CD4-positive, alpha-beta T cell (primary cell): Measurements from ENCODE around the gene TPRG1L. TPM values are rescaled to one million over a fixed set of nuclear protein-coding genes. Genes with fewer than 3 reads are reported as not detected.

Experiments used
- ATAC-seq: fragments of 200-7000 bp; cut with Tn5 transposase; one replicate; pipeline ENCODE4 v1.10.0; 2022; ENCODE audit warnings: mild to moderate bottlenecking; ENCODE audit not compliant: poor library complexity
- CTCF ChIA-PET: fragments of 350-600 bp; sonication (Branson Sonifier 250); formaldehyde crosslinking; loops from one replicate; lab custom pipeline; 2021; ENCODE audit warnings: antibody characterized with exemption, inconsistent platforms; lab: Charles Lee
- POLR2A ChIA-PET: fragments of 350-600 bp; sonication (Branson Sonifier 250); formaldehyde crosslinking; loops from one replicate; lab custom pipeline; 2021; ENCODE audit warnings: antibody characterized with exemption, inconsistent platforms; lab: Charles Lee
- DNase-seq, 14 experiments: peaks; one replicate each; pipeline ENCODE4 v3.0.0-alpha.2; 2013 to 2020; ENCODE audit warnings: mixed read lengths in 2 of 14
- H3K27ac ChIP-seq, 2 donors: one replicate each; pipeline versions ENCODE4 v1.5.1 to v1.7.0; 2013; ENCODE audit warnings: low read length in 2 of 2, low read depth in 1 of 2, mild to moderate bottlenecking in 1 of 2
- H3K27me3 ChIP-seq, 2 experiments: 1 replicate in 1 of 2; 2 replicates in 1 of 2; pipeline versions ENCODE4 v1.6.1 to v1.7.0; 2013; ENCODE audit warnings: low read length in 2 of 2, control low read depth in 1 of 2, mild to moderate bottlenecking in 1 of 2, moderate library complexity in 1 of 2; ENCODE audit not compliant: insufficient read depth in 2 of 2, control insufficient read depth in 1 of 2
- H3K36me3 ChIP-seq: one replicate; pipeline ENCODE4 v1.6.1; 2013; ENCODE audit warnings: low read length, control low read depth; ENCODE audit not compliant: insufficient read depth
- H3K4me1 ChIP-seq: one replicate; pipeline ENCODE4 v1.6.1; 2013; ENCODE audit warnings: low read length, control low read depth; ENCODE audit not compliant: insufficient read depth
- H3K4me3 ChIP-seq: one replicate; pipeline ENCODE4 v1.5.1; 2013; ENCODE audit warnings: mild to moderate bottlenecking, low read length, moderate library complexity
- H3K9me3 ChIP-seq, 2 experiments: 1 replicate in 1 of 2; 2 replicates in 1 of 2; pipeline versions ENCODE4 v1.6.1 to v1.7.0; 2013; ENCODE audit warnings: low read length in 2 of 2, mild to moderate bottlenecking in 2 of 2, control low read depth in 1 of 2, moderate library complexity in 1 of 2; ENCODE audit not compliant: control insufficient read depth in 1 of 2, insufficient read depth in 1 of 2
- H3K27ac Mint-ChIP-seq: one replicate; pipeline ENCODE4 v1.8.0; 2020; ENCODE audit warnings: mixed read lengths
- H3K27me3 Mint-ChIP-seq: one replicate; pipeline ENCODE4 v1.8.0; 2021; ENCODE audit warnings: mixed read lengths
- H3K36me3 Mint-ChIP-seq: one replicate; pipeline ENCODE4 v1.8.0; 2021; ENCODE audit warnings: low read depth, mixed read lengths
- H3K4me1 Mint-ChIP-seq: one replicate; pipeline ENCODE4 v1.8.0; 2021; ENCODE audit warnings: low read depth, mixed read lengths
- H3K4me3 Mint-ChIP-seq: one replicate; pipeline ENCODE4 v1.8.0; 2020; ENCODE audit warnings: mild to moderate bottlenecking, mixed read lengths
- H3K9me3 Mint-ChIP-seq: one replicate; pipeline ENCODE4 v1.8.0; 2020; ENCODE audit warnings: mixed read lengths
- intact Hi-C, 2 experiments: fragments of 100-400 bp; cut with DNase I in 1 of 2; cut with micrococcal nuclease in 1 of 2; formaldehyde crosslinking; loops; one replicate each; pipeline versions ENCODE4 v1.15.1 to v1.9.0; 2023 to 2025; cut with DNase I, micrococcal nuclease
- total RNA-seq, 174 experiments: library from RNA in 2 of 174; stranded (reverse) in 2 of 174; gene quantifications; one replicate each; pipeline ENCODE4 v1.2.3 and lab custom pipeline; 2021 to 2026
- TF ChIP-seq, protein P1 (sequence below): fragments of 200-600 bp; IDR thresholded peaks from one replicate; pipeline ENCODE4 v1.8.0; 2022; ENCODE audit warnings: antibody characterized with exemption, mild to moderate bottlenecking

Gene TPRG1L
- total RNA-seq, 2 experiments from 2014 or later, result 46.5 to 48.3 TPM

DNA sequence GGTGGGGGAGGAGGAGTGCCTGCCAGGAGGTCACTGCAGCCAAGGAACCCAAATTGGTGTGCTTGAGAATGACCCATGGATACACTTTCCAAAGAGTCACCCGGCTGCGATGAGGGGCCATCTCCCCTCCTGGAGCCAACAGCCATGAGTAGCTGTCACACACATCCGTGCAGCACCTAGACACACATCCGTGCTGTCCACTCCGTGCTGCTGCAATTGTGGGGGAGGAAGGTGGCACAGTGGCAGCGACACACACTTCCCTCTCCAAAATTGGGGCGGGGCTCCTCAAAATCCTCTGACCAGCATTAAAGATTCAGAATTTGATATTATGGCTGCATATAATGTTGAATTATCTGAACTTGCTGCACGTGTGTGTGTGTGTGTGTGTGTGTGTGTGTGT, 43.3 kb downstream of the TPRG1L start:
- Mint-ChIP-seq H3K36me3 (no peaks in the 10 kb centered on the region), H3K4me3 (no peak overlapping the region), H3K9me3 (no peaks in the 10 kb centered on the region), H3K4me1 (no peaks in the 10 kb centered on the region), H3K27me3 (peaks cover 9% of the 10 kb centered on the region), H3K27ac (no peak overlapping the region)
- H3K27ac ChIP-seq, result no peak overlapping the region
- TF ChIP-seq, protein P1, sequence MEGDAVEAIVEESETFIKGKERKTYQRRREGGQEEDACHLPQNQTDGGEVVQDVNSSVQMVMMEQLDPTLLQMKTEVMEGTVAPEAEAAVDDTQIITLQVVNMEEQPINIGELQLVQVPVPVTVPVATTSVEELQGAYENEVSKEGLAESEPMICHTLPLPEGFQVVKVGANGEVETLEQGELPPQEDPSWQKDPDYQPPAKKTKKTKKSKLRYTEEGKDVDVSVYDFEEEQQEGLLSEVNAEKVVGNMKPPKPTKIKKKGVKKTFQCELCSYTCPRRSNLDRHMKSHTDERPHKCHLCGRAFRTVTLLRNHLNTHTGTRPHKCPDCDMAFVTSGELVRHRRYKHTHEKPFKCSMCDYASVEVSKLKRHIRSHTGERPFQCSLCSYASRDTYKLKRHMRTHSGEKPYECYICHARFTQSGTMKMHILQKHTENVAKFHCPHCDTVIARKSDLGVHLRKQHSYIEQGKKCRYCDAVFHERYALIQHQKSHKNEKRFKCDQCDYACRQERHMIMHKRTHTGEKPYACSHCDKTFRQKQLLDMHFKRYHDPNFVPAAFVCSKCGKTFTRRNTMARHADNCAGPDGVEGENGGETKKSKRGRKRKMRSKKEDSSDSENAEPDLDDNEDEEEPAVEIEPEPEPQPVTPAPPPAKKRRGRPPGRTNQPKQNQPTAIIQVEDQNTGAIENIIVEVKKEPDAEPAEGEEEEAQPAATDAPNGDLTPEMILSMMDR, result no peak
- no peaks in the 10 kb centered on the region for H3K9me3 ChIP-seq
- POLR2A ChIA-PET, result no interaction called here
- H3K4me3 ChIP-seq, result no peak overlapping the region
- H3K36me3 ChIP-seq, result no peaks in the 10 kb centered on the region
- peaks cover 0 to 7% of the 10 kb centered on the region in 2 experiments for H3K27me3 ChIP-seq
- H3K4me1 ChIP-seq, result no peaks in the 10 kb centered on the region
- CTCF ChIA-PET, result no interaction called here
- intact Hi-C loops, result no loop called here
- ATAC-seq (no peak), DNase-seq (no peak)

DNA sequence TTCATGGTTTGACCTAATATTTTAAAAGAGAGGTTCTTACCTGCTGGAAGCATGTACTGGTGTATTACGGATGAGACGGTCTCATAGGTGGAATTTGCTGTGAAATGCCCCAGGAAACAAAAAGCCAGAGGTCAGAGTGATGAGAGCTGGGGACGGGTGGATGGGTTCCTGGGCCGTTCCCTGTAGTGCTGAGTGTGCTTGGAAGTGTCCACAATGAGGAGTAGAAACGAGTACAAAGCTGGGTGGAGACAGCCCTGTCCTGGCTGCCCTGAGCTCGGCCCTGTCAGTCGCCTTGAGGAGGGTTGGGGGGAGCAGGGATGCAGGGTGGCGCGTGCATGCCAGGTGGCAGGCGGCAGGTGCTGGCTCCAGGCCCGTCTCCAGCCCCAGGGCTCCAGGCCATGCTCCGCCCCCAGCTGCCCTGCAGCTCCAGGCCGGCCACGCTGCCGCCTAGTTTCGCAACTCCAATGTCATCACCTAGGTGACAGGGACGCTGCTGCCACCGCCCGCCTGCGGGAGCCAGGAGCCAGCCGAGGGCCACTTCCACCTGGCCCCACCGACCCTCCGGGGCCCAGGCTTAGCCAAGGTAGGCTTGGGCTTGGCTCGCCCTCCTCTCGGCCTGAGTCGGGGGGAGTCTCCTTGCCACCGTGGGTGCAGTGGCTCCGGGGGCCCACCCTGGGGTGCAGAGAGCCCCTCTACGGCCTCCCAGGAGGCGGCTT, 43.9 kb downstream of the TPRG1L start:
- POLR2A ChIA-PET, result no interaction called here
- Mint-ChIP-seq H3K36me3 (no peaks in the 10 kb centered on the region), H3K4me3 (no peak overlapping the region), H3K27ac (no peak overlapping the region), H3K27me3 (peaks cover 13% of the 10 kb centered on the region), H3K4me1 (no peaks in the 10 kb centered on the region), H3K9me3 (no peaks in the 10 kb centered on the region)
- DNase-seq, result peak in 2 of 14 experiments; percentile 47 to 51
- peaks cover 0 to 7% of the 10 kb centered on the region in 2 experiments for H3K27me3 ChIP-seq
- no peak overlapping the region for H3K27ac ChIP-seq
- TF ChIP-seq, protein P1, result no peak
- no peaks in the 10 kb centered on the region for H3K36me3 ChIP-seq
- no peak for ATAC-seq
- H3K4me1 ChIP-seq, result peaks cover 4% of the 10 kb centered on the region
- CTCF ChIA-PET, result no interaction called here
- intact Hi-C loops, result no loop called here
- no peaks in the 10 kb centered on the region for H3K9me3 ChIP-seq
- H3K4me3 ChIP-seq, result no peak overlapping the region

DNA sequence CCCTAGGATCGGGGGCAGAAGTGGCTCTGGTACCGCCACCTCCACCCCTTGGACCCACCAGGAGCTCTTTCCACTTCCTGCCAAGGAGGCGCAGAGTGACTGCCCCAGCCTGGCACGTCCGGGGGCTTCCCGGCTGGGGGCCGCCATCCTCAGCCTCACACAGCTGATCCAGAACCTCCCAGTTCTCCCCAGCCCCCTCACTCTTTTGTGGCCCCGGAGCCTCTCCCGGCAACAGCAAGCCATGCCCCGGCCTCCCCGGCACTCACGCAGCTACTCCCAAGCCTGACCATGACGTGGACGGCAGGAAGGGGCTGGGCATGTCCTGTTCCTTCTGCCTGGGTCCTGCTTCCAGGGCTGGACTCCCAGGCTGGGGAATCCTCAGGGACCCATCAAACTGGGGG, 44.6 kb downstream of the TPRG1L start:
- CTCF ChIA-PET, result no interaction called here

More for the DNA sequence above, 44.6 kb downstream of the TPRG1L start:
- Mint-ChIP-seq H3K4me1 (no peaks in the 10 kb centered on the region), H3K27me3 (peaks cover 13% of the 10 kb centered on the region), H3K36me3 (no peaks in the 10 kb centered on the region), H3K27ac (no peak overlapping the region), H3K9me3 (no peaks in the 10 kb centered on the region), H3K4me3 (no peak overlapping the region)
- intact Hi-C loops, result no loop called here
- ATAC-seq (no peak), DNase-seq (no peak)
- TF ChIP-seq, protein P1, result no peak
- H3K27ac ChIP-seq, result no peak overlapping the region
- H3K36me3 ChIP-seq, result no peaks in the 10 kb centered on the region
- H3K4me3 ChIP-seq, result no peak overlapping the region
- peaks cover 0 to 7% of the 10 kb centered on the region in 2 experiments for H3K27me3 ChIP-seq
- H3K4me1 ChIP-seq, result peaks cover 6% of the 10 kb centered on the region
- POLR2A ChIA-PET, result no interaction called here
- H3K9me3 ChIP-seq, result no peaks in the 10 kb centered on the region
